ENCODE data around the gene NIN.

Gene NIN

DNA sequence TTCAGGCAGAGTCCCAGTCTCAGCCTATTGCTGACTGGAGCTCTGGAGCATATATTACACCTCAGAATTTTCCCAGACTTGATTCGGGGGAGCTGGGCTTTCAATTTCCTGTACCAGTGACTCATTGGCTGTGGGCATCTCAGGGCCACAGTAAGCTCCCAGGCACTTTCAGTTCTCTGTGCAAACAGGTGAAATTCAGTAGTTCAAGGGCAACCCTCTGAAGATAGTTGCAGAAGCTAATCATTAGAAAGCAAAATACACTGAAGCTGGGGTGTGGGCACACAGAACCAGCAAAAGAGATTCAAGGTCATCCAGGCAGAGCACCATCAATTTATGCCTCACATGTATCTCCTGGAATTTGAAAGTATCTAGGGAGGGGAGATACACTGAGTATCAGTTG, 8.1 kb upstream of the NIN start:
- no peak overlapping the region for H3K4me3 ChIP-seq (ENCODE audit: low read length)
- no peak for DNase-seq (ENCODE audit: low read depth)
- TF ChIP-seq, protein P1, sequence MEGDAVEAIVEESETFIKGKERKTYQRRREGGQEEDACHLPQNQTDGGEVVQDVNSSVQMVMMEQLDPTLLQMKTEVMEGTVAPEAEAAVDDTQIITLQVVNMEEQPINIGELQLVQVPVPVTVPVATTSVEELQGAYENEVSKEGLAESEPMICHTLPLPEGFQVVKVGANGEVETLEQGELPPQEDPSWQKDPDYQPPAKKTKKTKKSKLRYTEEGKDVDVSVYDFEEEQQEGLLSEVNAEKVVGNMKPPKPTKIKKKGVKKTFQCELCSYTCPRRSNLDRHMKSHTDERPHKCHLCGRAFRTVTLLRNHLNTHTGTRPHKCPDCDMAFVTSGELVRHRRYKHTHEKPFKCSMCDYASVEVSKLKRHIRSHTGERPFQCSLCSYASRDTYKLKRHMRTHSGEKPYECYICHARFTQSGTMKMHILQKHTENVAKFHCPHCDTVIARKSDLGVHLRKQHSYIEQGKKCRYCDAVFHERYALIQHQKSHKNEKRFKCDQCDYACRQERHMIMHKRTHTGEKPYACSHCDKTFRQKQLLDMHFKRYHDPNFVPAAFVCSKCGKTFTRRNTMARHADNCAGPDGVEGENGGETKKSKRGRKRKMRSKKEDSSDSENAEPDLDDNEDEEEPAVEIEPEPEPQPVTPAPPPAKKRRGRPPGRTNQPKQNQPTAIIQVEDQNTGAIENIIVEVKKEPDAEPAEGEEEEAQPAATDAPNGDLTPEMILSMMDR (conservative IDR thresholded peaks at IDR 0.05; ENCODE audit: low read depth, low read length) = no peak

DNA sequence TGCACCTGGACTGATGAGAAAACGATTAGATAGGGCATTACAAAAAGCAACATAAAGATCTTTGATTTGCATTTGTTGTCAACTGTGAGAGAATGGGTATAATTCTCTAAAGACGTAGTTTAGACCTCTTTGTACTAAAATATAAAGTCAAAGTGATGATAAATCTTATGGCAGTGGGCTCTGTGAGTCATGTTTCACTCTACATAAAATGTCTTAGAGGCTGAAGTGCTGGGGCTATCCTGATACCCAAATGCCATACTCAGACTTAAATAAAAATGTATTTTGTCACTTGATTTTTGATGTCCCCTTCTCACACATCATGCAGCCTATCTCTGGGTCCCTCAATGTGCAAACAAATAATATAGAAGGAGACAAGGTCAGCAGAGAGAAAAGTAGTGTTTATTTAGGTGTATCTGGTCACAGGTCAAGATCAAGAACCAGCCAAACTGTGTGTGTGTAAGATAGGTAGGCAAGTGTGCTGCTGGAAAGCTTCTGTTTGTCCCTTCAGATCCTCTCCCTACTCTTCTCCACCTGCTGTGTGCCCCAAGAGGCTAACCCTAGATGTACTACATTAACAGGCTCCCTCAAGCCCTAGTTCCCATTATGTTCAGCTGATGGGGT, 7.0 kb upstream of the NIN start:
- H3K4me3 ChIP-seq (ENCODE audit: low read length) = no peak overlapping the region
- DNase-seq (ENCODE audit: low read depth) = no peak

DNA sequence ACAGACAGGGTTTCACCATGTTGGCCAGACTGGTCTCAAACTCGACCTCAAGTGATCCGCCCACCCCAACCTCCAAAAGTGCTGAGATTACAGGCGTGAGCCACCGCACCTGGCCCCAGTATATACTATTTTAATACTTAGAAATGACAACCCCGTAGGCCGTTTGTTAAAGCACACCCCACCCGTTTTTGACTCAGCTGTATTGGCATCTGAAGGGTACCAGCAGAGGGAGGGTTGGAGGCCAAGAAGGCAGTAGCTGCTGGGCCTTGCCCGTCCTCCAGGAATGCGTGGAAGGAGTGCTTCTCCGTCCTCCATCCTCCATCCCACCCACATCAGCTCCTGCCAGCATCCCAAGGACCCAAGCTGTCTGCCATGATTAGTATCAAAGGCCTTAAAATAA, 6.3 kb upstream of the NIN start:
- no peak overlapping the region for H3K4me3 ChIP-seq (ENCODE audit: low read length)
- TF ChIP-seq, protein P1 (conservative IDR thresholded peaks at IDR 0.05; ENCODE audit: low read depth, low read length) = no peak
- no peak for DNase-seq (ENCODE audit: low read depth)

More for the DNA sequence above, 7.0 kb upstream of the NIN start:
- TF ChIP-seq, protein P1 (conservative IDR thresholded peaks at IDR 0.05; ENCODE audit: low read depth, low read length) = no peak

DNA sequence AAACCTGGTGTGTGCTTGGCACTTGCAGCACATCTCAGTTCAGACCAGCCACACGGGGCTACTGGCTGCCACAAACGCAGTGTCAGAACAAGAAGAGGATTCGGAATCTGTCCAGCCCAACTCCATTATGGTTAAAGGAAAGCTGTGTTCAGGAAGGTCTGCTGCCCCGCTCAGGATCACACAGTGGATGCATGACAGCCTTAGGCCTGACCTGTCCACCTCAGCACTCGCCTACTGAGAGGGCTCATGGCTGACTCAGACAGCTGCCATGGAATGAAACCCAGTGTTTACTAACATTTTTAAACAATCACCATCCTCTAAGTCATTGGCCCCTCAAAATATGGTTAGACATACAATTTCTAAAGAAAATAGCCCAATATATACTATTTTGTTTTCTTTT, 5.6 kb upstream of the NIN start:
- TF ChIP-seq, protein P1 (conservative IDR thresholded peaks at IDR 0.05; ENCODE audit: low read depth, low read length) = no peak
- no peak overlapping the region for H3K4me3 ChIP-seq (ENCODE audit: low read length)
- DNase-seq (ENCODE audit: low read depth) = no peak

DNA sequence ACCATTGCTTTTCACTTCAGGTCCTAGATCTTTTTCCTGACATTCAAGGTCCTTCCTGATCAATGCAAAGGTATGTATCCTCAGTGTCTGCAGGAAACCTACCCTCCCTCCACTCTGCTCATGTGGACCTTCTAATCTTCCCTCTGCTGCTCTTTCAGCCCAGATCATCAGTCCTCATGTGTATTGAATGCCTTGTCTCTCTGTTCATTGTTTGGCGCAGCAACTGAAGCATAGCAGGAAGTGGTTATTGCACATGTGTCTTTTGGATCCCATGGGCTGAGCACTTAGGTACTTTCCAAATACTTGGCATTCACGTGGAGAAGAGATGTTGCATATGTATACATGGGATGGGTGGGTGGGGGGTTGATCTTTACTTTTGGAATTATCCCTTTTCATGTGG, 4.3 kb upstream of the NIN start:
- no peak overlapping the region for H3K4me3 ChIP-seq (ENCODE audit: low read length)
- DNase-seq (ENCODE audit: low read depth) = no peak
- TF ChIP-seq, protein P1 (conservative IDR thresholded peaks at IDR 0.05; ENCODE audit: low read depth, low read length) = no peak

DNA sequence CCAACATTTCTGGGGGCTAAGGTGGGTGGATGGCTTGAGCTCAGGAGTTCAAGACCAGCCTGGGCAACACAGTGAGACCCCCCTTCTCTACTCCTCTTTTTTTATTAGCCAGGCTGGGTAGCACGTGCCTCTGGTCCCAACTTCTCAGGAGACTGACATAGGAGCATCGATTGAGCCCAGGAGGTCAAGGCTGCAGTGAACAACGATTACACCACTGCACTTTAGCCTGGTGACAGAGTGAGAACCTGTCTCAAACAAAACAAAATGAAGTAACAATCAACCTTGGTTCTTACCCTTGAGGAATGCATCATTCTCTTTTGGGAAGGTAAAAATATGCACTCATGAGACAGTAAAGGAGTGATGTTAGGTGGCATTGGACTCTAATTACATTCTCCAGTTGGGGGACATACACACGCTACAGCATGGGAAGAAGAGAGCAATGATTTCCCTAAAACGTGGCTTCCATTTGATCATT, 3.9 kb upstream of the NIN start:
- no peak overlapping the region for H3K4me3 ChIP-seq (ENCODE audit: low read length)
- no peak for DNase-seq (ENCODE audit: low read depth)
- TF ChIP-seq, protein P1 (conservative IDR thresholded peaks at IDR 0.05; ENCODE audit: low read depth, low read length) = no peak

DNA sequence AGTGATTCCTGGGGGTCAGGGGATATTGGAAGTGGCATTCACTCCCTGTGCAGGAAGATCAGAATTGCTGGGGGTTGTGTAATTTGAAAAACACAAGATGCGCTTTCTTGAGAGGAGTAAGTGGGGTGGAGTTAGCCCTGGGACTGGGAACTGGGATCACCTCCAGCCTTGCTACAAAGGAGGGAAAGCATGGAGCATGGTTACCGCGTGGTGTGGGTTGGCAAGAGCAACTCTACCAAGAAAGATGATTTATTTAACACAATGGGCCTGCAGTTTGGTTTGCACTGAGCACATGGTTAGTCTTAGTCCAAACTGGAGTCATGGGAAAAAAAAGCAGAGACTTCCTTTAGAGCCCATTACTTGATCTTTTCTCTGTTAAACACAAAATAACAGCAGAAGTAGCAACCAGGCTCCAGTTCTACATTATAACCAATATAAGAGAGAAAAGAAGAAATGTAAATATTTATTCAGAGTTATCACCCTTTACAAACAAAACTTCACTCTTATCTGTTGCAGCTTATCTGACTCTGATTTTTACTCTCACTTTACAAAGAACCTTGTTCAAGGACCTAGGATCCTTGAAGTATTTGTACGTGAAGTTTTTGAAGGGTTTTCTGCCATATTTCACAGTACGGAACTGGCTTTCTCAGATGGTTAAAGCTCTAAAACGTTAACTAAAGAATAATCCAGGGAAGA, 2.1 kb upstream of the NIN start:
- no peak for DNase-seq (ENCODE audit: low read depth)
- TF ChIP-seq, protein P1 (conservative IDR thresholded peaks at IDR 0.05; ENCODE audit: low read depth, low read length) = no peak
- H3K4me3 ChIP-seq (ENCODE audit: low read length) = no peak overlapping the region
